ENCODE results near the gene ANXA11. TPM values are rescaled to one million over a fixed set of nuclear protein-coding genes. Genes with fewer than 3 reads are reported as not detected.
"Not testable (repeated sequence)": the region's sequence is repeated elsewhere in the genome, so short reads cannot be mapped to it uniquely, and the experiment has no call there.

ANXA11 gene
- total RNA-seq, 4 donors from 2014 or later: 103 to 148 (median 121) TPM

DNA sequence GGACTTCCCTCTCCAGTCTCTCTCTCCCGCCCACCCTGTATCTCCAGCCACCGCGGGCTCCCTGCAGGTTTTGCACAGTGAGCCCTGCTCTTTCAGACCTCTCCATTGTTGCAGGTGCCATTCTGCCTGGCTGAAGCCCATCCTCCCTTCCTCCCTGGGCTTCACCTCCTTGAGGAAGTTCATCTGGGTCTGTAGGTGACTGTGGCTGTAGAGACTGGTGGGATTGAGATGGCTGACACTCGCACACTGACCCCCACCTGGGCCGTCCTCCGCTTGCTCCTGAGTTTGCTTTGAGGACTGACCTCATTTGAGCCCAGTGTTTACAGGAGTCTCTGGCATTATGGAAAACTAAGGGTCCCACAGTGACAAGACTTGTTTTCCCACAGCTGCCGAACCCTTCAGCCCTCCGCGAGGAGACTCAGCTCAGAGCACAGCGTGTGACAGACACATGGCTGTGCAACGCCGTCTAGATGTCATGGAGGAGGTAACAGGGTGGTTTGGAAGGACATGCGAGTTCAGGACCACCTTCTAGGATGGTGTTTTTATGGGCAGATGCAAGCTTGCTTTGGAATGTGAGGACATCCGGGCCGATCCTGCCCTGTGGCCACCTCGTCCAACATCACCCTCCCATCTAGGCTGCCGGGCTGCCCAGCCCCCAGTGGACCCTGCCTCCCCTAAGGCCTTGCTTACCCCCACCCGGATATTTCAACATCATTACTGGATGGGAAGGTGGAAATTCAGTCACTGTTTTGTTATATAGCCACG, 63.5 kb downstream of the ANXA11 start:
- DNase-seq (ENCODE audit: low spot score): no peak
- TF ChIP-seq, protein P1, sequence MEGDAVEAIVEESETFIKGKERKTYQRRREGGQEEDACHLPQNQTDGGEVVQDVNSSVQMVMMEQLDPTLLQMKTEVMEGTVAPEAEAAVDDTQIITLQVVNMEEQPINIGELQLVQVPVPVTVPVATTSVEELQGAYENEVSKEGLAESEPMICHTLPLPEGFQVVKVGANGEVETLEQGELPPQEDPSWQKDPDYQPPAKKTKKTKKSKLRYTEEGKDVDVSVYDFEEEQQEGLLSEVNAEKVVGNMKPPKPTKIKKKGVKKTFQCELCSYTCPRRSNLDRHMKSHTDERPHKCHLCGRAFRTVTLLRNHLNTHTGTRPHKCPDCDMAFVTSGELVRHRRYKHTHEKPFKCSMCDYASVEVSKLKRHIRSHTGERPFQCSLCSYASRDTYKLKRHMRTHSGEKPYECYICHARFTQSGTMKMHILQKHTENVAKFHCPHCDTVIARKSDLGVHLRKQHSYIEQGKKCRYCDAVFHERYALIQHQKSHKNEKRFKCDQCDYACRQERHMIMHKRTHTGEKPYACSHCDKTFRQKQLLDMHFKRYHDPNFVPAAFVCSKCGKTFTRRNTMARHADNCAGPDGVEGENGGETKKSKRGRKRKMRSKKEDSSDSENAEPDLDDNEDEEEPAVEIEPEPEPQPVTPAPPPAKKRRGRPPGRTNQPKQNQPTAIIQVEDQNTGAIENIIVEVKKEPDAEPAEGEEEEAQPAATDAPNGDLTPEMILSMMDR (IDR thresholded peaks at IDR 0.05): no peak
- no peak for ATAC-seq (ENCODE audit: low FRiP score)

DNA sequence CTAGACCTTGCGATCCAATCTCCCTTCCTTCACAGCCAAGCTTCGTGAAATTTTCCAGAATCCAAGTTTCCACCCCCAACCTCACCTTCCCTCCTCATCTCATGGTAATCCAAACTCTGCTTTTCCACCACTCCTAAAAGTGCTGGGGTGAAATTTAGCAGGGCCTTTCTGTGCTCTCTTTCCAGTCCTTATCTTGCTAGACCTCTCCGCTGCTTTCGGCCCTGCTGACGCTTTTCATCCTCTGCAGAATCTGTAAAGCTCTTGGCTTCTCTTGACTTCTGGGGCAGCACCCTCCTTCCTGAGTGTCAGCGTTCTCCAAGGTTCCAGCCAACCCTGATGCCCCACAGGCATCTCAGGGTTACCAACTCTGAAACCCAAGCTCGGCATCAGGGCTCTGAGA, 65.1 kb downstream of the ANXA11 start:
- DNase-seq (ENCODE audit: low spot score) (no peak), ATAC-seq (ENCODE audit: low FRiP score) (no peak)
- TF ChIP-seq, protein P1 (IDR thresholded peaks at IDR 0.05): no peak

DNA sequence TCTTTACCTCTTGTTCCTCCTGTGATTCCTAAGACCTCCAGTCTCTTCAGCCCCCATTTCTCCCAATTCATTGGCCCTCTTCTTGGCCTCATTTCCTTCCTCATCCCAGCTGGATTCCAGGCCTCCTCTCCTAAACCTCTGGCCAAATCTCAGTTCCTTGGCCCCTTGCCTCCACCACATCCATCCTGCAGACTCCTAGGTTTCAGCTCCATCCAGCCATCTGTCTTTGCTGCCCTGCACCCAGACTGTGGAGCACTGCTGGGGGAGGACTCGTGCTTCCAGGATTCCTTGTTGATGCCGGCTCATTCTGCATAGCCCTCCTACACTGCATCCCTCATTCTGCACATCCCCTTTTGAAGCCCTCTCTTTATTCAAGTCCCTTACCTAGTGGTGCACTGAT, 66.1 kb downstream of the ANXA11 start:
- no peak for ATAC-seq (ENCODE audit: low FRiP score)
- DNase-seq (ENCODE audit: low spot score): no peak
- TF ChIP-seq, protein P1 (IDR thresholded peaks at IDR 0.05): no peak

DNA sequence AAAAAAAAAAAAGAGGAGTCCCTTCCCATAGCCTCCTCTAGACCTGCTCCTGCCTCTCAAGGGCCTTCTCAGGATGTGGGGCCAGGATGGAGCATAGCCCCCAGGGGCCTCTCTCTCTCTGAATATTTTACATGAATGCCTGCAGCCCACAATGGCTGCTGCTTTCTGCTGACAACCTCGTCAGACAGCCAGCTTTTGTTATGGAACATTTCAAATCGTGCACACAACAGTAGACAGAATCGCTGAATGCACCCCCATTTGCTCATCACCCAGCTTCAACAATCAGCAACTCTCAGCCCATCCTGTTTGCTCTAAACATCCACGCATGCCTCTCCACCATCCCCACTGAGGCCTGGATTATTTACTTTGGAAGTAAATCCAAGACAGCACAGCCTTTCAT, 67.4 kb downstream of the ANXA11 start:
- ATAC-seq (ENCODE audit: low FRiP score) (no peak), DNase-seq (ENCODE audit: low spot score) (no peak)
- TF ChIP-seq, protein P1 (IDR thresholded peaks at IDR 0.05): no peak

DNA sequence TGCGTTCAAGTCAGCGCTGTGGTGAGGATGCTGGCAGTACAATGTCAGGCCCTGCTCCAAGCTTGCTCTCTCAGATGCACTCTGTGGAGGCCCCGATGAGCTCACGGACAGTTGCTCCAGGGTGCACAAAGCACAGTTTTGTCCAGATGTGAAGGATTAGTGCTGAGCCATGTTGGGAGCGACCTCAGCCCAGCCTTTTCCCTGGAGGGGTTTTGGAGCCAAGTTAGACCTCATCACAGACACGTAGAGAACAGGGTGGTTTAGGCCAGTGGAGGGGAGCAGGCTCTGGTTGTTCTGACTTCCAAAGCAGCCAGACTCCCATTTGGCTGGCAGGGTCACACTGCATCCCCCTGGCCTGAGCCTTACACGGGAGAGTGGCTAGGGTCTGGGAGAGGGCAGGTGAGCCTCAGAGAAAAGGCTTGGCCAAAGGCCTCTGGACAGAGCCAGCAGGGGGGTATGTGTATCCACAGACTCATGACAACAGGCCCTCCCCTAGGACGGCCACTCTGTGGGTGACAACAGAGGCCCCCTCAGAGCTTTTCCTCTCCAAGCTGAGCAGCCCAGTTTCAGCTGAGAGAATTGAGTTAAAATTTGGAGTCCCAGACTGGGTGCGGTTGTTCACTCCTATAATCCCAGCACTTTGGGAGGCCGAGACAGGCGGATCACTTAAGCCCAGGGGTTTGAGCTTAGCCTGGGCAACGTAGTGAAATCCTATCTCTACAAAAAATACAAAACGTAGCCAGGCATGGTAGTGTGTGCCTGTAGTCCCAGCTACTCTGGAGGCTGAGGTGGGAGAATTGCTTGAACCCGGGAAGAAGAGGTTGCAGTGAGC, 68.1 kb downstream of the ANXA11 start:
- ATAC-seq (ENCODE audit: low FRiP score) (no peak), DNase-seq (ENCODE audit: low spot score) (no peak)
- TF ChIP-seq, protein P1 (IDR thresholded peaks at IDR 0.05): no peak

DNA sequence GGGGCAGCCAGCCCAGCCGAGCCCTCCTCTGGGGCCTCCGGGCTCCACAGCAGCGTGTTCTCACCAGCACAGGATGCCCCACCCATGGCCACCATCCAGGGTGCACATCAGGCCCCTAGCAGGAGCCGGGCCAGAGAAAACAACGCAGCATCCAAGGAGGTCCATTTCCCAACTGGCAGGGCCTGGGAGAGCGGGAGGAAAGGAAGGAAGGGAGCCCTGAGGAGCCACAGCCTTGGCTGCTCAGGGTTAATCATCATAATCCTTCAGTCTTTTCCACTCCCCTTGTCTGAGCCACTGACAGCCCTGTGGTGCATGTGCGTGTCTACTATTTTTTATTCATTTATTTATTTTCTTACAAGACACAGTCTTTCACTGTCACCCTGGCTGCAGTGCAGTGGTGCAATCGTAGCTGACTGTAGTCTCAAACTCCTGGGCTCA, 69.2 kb downstream of the ANXA11 start:
- TF ChIP-seq, protein P1 (IDR thresholded peaks at IDR 0.05): no peak
- DNase-seq (ENCODE audit: low spot score): peak; percentile 47
- ATAC-seq (ENCODE audit: low FRiP score): peak; percentile 42

DNA sequence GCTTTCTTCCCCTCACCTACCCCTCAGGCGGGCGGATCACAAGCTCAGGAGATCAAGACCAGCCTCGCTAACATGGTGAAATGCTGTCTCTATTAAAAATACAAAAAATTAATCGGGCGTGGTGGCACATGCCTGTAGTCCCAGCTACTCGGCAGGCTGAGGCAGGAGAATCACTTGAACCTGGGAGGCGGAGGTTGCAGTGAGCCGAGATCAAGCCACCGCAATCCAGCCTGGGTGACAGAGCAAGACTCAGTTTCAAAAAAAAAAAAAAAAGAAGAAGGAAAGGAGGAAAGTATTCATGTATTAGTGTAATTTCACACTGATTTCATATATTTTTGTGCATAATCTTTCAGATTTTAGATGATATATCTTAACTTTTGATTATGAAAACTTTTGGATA, 71.7 kb downstream of the ANXA11 start:
- not testable (repeated sequence) for ATAC-seq (ENCODE audit: low FRiP score)

More for the DNA sequence above, 71.7 kb downstream of the ANXA11 start:
- DNase-seq (ENCODE audit: low spot score): not testable (repeated sequence)

Data from omental fat pad (tissue), 4 donors.